ENCODE measurements around the gene KLHL2.

The KLHL2 gene

GRCh38 chr4:165191814-165192499 is 15.4 kb upstream of the KLHL2 start (continued):
- TF ChIP-seq, protein P1, sequence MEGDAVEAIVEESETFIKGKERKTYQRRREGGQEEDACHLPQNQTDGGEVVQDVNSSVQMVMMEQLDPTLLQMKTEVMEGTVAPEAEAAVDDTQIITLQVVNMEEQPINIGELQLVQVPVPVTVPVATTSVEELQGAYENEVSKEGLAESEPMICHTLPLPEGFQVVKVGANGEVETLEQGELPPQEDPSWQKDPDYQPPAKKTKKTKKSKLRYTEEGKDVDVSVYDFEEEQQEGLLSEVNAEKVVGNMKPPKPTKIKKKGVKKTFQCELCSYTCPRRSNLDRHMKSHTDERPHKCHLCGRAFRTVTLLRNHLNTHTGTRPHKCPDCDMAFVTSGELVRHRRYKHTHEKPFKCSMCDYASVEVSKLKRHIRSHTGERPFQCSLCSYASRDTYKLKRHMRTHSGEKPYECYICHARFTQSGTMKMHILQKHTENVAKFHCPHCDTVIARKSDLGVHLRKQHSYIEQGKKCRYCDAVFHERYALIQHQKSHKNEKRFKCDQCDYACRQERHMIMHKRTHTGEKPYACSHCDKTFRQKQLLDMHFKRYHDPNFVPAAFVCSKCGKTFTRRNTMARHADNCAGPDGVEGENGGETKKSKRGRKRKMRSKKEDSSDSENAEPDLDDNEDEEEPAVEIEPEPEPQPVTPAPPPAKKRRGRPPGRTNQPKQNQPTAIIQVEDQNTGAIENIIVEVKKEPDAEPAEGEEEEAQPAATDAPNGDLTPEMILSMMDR (tag by site-specific recombination; IDR thresholded peaks at IDR 0.05) = no peak

- CTCF ChIA-PET = interaction anchor here (1.6 kb wide), 1 partner anchor 60 kb away, joined by 4 read pairs; no protein-coding TSS in a partner anchor
- Histone ChIP-seq H3K4me3 (ENCODE audit: low read depth, low read length) (no peak overlapping the region), H3K36me3 (ENCODE audit: control insufficient read depth in 2 of 2, insufficient read depth in 1 of 2, low read length in 2 of 2) (no peaks in the 10 kb centered on the region), H3K27ac (ENCODE audit: extremely low read depth, low read depth, low read length) (no peak overlapping the region), H3K4me1 (ENCODE audit: control insufficient read depth, insufficient read depth, low read length) (no peaks in the 10 kb centered on the region), H3K9me3 (ENCODE audit: control insufficient read depth, insufficient read depth, low read depth, low read length) (no peaks in the 10 kb centered on the region)
- POLR2A ChIA-PET = no interaction called here
- TF ChIP-seq, protein P2, sequence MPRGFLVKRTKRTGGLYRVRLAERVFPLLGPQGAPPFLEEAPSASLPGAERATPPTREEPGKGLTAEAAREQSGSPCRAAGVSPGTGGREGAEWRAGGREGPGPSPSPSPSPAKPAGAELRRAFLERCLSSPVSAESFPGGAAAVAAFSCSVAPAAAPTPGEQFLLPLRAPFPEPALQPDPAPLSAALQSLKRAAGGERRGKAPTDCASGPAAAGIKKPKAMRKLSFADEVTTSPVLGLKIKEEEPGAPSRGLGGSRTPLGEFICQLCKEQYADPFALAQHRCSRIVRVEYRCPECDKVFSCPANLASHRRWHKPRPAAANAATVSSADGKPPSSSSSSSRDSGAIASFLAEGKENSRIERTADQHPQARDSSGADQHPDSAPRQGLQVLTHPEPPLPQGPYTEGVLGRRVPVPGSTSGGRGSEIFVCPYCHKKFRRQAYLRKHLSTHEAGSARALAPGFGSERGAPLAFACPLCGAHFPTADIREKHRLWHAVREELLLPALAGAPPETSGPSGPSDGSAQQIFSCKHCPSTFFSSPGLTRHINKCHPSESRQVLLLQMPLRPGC (tag by site-specific recombination; IDR thresholded peaks at IDR 0.05) = no peak
- TF ChIP-seq FEZF1 (tag by site-specific recombination; IDR thresholded peaks at IDR 0.05) = no peak
Measured at GRCh38 chr4:165192500-165192898, 14.9 kb upstream of the KLHL2 start.

DNA sequence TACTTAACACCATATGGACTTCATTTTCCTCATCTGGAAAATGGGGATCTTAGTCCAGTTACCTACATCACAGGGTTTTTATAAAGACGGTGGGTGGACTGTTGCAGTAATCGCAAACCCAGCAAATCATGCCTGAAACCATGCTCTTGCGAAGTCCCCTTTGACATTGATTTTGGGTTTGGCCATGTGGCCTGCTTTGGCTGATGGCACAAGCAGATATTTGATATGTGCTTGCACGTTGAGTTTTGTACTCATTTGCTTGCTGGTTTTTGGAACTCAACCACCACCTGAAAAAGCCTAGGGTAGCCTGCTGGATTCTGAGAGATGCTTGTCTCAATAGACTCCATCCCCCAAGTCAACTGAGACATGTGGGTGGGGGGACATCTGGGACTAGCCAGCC is 14.4 kb upstream of the KLHL2 start:
- Histone ChIP-seq H3K27ac (ENCODE audit: extremely low read depth, low read depth, low read length) (no peak overlapping the region), H3K4me1 (ENCODE audit: control insufficient read depth, insufficient read depth, low read length) (no peaks in the 10 kb centered on the region), H3K9me3 (ENCODE audit: control insufficient read depth, insufficient read depth, low read depth, low read length) (no peaks in the 10 kb centered on the region), H3K4me3 (ENCODE audit: low read depth, low read length) (no peak overlapping the region), H3K36me3 (ENCODE audit: control insufficient read depth in 2 of 2, insufficient read depth in 1 of 2, low read length in 2 of 2) (no peaks in the 10 kb centered on the region)
- CTCF ChIA-PET = interaction anchor here (1.6 kb wide), 1 partner anchor 61 kb away, joined by 4 read pairs; no protein-coding TSS in a partner anchor
- no peak for TF ChIP-seq ZSCAN18 (tag by site-specific recombination; IDR thresholded peaks at IDR 0.05)
- no peak for TF ChIP-seq ZNF549 (tag by site-specific recombination; IDR thresholded peaks at IDR 0.05)
- TF ChIP-seq ZNF302 (tag by site-specific recombination; IDR thresholded peaks at IDR 0.05; ENCODE audit: low read depth) = no peak
- no peak for TF ChIP-seq ZNF555 (tag by site-specific recombination; conservative IDR thresholded peaks at IDR 0.05)
- no peak for TF ChIP-seq ZNF157 (tag by site-specific recombination; IDR thresholded peaks at IDR 0.05)
- no peak for TF ChIP-seq GLIS2 (tag by site-specific recombination; IDR thresholded peaks at IDR 0.05)
- TF ChIP-seq ZNF202 (tag by site-specific recombination; IDR thresholded peaks at IDR 0.05; ENCODE audit: borderline replicate concordance) = no peak
- TF ChIP-seq ZNF146 (tag by site-specific recombination; IDR thresholded peaks at IDR 0.05) = no peak
- no peak for TF ChIP-seq ZNF704 (tag by site-specific recombination; IDR thresholded peaks at IDR 0.05)
- TF ChIP-seq HIC1 (tag by site-specific recombination; IDR thresholded peaks at IDR 0.05) = no peak
- TF ChIP-seq, protein P3, sequence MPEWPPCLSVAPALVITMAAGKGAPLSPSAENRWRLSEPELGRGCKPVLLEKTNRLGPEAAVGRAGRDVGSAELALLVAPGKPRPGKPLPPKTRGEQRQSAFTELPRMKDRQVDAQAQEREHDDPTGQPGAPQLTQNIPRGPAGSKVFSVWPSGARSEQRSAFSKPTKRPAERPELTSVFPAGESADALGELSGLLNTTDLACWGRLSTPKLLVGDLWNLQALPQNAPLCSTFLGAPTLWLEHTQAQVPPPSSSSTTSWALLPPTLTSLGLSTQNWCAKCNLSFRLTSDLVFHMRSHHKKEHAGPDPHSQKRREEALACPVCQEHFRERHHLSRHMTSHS (tag by site-specific recombination; IDR thresholded peaks at IDR 0.05) = no peak
- TF ChIP-seq, protein P4, sequence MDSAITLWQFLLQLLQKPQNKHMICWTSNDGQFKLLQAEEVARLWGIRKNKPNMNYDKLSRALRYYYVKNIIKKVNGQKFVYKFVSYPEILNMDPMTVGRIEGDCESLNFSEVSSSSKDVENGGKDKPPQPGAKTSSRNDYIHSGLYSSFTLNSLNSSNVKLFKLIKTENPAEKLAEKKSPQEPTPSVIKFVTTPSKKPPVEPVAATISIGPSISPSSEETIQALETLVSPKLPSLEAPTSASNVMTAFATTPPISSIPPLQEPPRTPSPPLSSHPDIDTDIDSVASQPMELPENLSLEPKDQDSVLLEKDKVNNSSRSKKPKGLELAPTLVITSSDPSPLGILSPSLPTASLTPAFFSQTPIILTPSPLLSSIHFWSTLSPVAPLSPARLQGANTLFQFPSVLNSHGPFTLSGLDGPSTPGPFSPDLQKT (IDR thresholded peaks at IDR 0.05; ENCODE audit: borderline replicate concordance, low read depth, low read length) = no peak
- POLR2A ChIA-PET = no interaction called here

All from HEK293 (cell line).